ENCODE data around the gene RSPH10B2. TPM values are rescaled to one million over a fixed set of nuclear protein-coding genes. Genes with fewer than 3 reads are reported as not detected.

Gene RSPH10B2
- total and polyA plus RNA-seq, 2 of the 13 experiments (the other 11 are each of a cell fraction or from before 2014, with no cell fraction given): 0.31 TPM; not detected in 1

- TF ChIP-seq TCF12 (IDR thresholded peaks at IDR 0.05): no peak
- TF ChIP-seq TCF12 (CRISPR knock-in tag; IDR thresholded peaks at IDR 0.05): 0 out of 2 replicates have a peak, but pooled peaks have one; percentile 11
- TF ChIP-seq, protein P1, sequence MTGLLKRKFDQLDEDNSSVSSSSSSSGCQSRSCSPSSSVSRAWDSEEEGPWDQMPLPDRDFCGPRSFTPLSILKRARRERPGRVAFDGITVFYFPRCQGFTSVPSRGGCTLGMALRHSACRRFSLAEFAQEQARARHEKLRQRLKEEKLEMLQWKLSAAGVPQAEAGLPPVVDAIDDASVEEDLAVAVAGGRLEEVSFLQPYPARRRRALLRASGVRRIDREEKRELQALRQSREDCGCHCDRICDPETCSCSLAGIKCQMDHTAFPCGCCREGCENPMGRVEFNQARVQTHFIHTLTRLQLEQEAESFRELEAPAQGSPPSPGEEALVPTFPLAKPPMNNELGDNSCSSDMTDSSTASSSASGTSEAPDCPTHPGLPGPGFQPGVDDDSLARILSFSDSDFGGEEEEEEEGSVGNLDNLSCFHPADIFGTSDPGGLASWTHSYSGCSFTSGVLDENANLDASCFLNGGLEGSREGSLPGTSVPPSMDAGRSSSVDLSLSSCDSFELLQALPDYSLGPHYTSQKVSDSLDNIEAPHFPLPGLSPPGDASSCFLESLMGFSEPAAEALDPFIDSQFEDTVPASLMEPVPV (CRISPR knock-in tag; IDR thresholded peaks at IDR 0.05): no peak
- peak; percentile 36; the same call in 1 of the 2 replicates for TF ChIP-seq ZNF768 (CRISPR knock-in tag; IDR thresholded peaks at IDR 0.05)
- TF ChIP-seq NR1H2 (CRISPR knock-in tag; IDR thresholded peaks at IDR 0.05; ENCODE audit: borderline replicate concordance, low read depth): no peak
- TF ChIP-seq ZKSCAN1 (IDR thresholded peaks at IDR 0.05; ENCODE audit: low read length): no peak
- TF ChIP-seq SOX6 (IDR thresholded peaks at IDR 0.05): no peak
- TF ChIP-seq SOX6 (CRISPR knock-in tag; IDR thresholded peaks at IDR 0.05): peak; percentile 31; the same call in 1 of the 2 replicates
- TF ChIP-seq, protein P2, sequence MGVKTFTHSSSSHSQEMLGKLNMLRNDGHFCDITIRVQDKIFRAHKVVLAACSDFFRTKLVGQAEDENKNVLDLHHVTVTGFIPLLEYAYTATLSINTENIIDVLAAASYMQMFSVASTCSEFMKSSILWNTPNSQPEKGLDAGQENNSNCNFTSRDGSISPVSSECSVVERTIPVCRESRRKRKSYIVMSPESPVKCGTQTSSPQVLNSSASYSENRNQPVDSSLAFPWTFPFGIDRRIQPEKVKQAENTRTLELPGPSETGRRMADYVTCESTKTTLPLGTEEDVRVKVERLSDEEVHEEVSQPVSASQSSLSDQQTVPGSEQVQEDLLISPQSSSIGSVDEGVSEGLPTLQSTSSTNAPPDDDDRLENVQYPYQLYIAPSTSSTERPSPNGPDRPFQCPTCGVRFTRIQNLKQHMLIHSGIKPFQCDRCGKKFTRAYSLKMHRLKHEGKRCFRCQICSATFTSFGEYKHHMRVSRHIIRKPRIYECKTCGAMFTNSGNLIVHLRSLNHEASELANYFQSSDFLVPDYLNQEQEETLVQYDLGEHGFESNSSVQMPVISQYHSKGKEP (CRISPR knock-in tag; IDR thresholded peaks at IDR 0.05): no peak
- TF ChIP-seq SIX4 (CRISPR knock-in tag; IDR thresholded peaks at IDR 0.05): no peak
- no peak for TF ChIP-seq FOXC1 (CRISPR knock-in tag; IDR thresholded peaks at IDR 0.05; ENCODE audit: borderline replicate concordance)
- 0 out of 2 replicates have a peak, but pooled peaks have one; percentile 23 for TF ChIP-seq ZNF235 (CRISPR knock-in tag; IDR thresholded peaks at IDR 0.05; ENCODE audit: borderline replicate concordance)
- TF ChIP-seq RFXAP (CRISPR knock-in tag; IDR thresholded peaks at IDR 0.05; ENCODE audit: borderline replicate concordance): peak; percentile 56
- peak; percentile 36 for TF ChIP-seq BCL6 (CRISPR knock-in tag; IDR thresholded peaks at IDR 0.05)
- TF ChIP-seq FOXA1 (IDR thresholded peaks at IDR 0.05): no peak
- no peak for TF ChIP-seq FOXA1 (CRISPR knock-in tag; IDR thresholded peaks at IDR 0.05)
- 0 out of 2 replicates have a peak, but pooled peaks have one; percentile 13 for TF ChIP-seq HMG20A (CRISPR knock-in tag; IDR thresholded peaks at IDR 0.05; ENCODE audit: borderline replicate concordance)
- TF ChIP-seq ZNF138 (CRISPR knock-in tag; IDR thresholded peaks at IDR 0.05; ENCODE audit: low read depth): 0 out of 2 replicates have a peak, but pooled peaks have one; percentile 3
- TF ChIP-seq ATRX (CRISPR knock-in tag; IDR thresholded peaks at IDR 0.05; ENCODE audit: borderline replicate concordance): no peak
- TF ChIP-seq, protein P3, sequence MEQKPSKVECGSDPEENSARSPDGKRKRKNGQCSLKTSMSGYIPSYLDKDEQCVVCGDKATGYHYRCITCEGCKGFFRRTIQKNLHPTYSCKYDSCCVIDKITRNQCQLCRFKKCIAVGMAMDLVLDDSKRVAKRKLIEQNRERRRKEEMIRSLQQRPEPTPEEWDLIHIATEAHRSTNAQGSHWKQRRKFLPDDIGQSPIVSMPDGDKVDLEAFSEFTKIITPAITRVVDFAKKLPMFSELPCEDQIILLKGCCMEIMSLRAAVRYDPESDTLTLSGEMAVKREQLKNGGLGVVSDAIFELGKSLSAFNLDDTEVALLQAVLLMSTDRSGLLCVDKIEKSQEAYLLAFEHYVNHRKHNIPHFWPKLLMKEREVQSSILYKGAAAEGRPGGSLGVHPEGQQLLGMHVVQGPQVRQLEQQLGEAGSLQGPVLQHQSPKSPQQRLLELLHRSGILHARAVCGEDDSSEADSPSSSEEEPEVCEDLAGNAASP (CRISPR knock-in tag; IDR thresholded peaks at IDR 0.05; ENCODE audit: borderline replicate concordance): peak; percentile 78; the same call in 1 of the 2 replicates
- no peak for TF ChIP-seq JUN (CRISPR knock-in tag; IDR thresholded peaks at IDR 0.05)
- TF ChIP-seq SAP130 (CRISPR knock-in tag; IDR thresholded peaks at IDR 0.05; ENCODE audit: low read depth): peak; percentile 76
- TF ChIP-seq KAT8 (CRISPR knock-in tag; IDR thresholded peaks at IDR 0.05): peak; percentile 93
- peak; percentile 33; the same call in 1 of the 2 replicates for TF ChIP-seq FOXA3 (CRISPR knock-in tag; IDR thresholded peaks at IDR 0.05)
- TF ChIP-seq HOXA7 (CRISPR knock-in tag; IDR thresholded peaks at IDR 0.05): no peak
- TF ChIP-seq RBAK (CRISPR knock-in tag; IDR thresholded peaks at IDR 0.05): no peak
- TF ChIP-seq BHLHE40 (IDR thresholded peaks at IDR 0.05; ENCODE audit: low read length): 0 out of 2 replicates have a peak, but pooled peaks have one; percentile 24
- peak; percentile 95; the same call in 1 of the 2 replicates for TF ChIP-seq ZFP82 (CRISPR knock-in tag; IDR thresholded peaks at IDR 0.05; ENCODE audit: borderline replicate concordance)
- TF ChIP-seq ZNF10 (CRISPR knock-in tag; IDR thresholded peaks at IDR 0.05; ENCODE audit: borderline replicate concordance, low read depth): no peak
These were observed 47.1 kb upstream of the RSPH10B2 start, which contains the start of gene ZNF12 (continued) for GRCh38 chr7:6706666-6707407.

Data from HepG2 (cell line).